SK-N-SH treated with all-trans-retinoic acid at 6 μM for 48 hours (cell line): ENCODE measurements around the gene CHIA.

Experiments
- ARNTL ChIP-seq: fragments of 450-650 bp; formaldehyde crosslinking; IDR thresholded peaks from 2 replicates; pipeline ENCODE4 v1.5.0; 2020; ENCODE audit warnings: low read depth, mild to moderate bottlenecking, moderate library complexity, borderline replicate concordance
- CREB5 ChIP-seq: fragments of 250-450 bp; sonication (Bioruptor Pico); IDR thresholded peaks from 2 replicates; pipeline ENCODE4 v1.5.1; 2020; ENCODE audit warnings: low read depth, mild to moderate bottlenecking, moderate library complexity
- ISL1 ChIP-seq: fragments of 250-450 bp; sonication (Bioruptor Pico); IDR thresholded peaks from 2 replicates; pipeline ENCODE4 v2.1.2; 2022; ENCODE audit warnings: mild to moderate bottlenecking, moderate library complexity
- PATZ1 ChIP-seq: fragments of 250-450 bp; sonication (Bioruptor Pico); IDR thresholded peaks from 2 replicates; pipeline ENCODE4 v1.8.0; 2020; ENCODE audit warnings: mild to moderate bottlenecking, moderate library complexity, borderline replicate concordance
- PPARA ChIP-seq: fragments of 250-450 bp; sonication (Bioruptor Pico); IDR thresholded peaks from 2 replicates; pipeline ENCODE4 v1.5.0; 2020; ENCODE audit warnings: mild to moderate bottlenecking, borderline replicate concordance
- ZC3H10 ChIP-seq: fragments of 250-450 bp; sonication (Bioruptor Pico); IDR thresholded peaks from 2 replicates; pipeline ENCODE4 v1.5.1; 2021; ENCODE audit warnings: mild to moderate bottlenecking, moderate library complexity
- ZFP3 ChIP-seq: fragments of 250-450 bp; sonication (Bioruptor Pico); IDR thresholded peaks from 2 replicates; pipeline ENCODE4 v1.5.0; 2020; ENCODE audit warnings: mild to moderate bottlenecking, moderate library complexity
- ZFP30 ChIP-seq: fragments of 450-650 bp; formaldehyde crosslinking; IDR thresholded peaks from 2 replicates; pipeline ENCODE4 v1.5.0; 2022; ENCODE audit warnings: mild to moderate bottlenecking, moderate library complexity
- ZNF70 ChIP-seq: fragments of 450-650 bp; formaldehyde crosslinking; IDR thresholded peaks from 2 replicates; pipeline ENCODE4 v1.5.0; 2020; ENCODE audit warnings: mild to moderate bottlenecking, moderate library complexity
- ZNF8 ChIP-seq: fragments of 450-650 bp; formaldehyde crosslinking; IDR thresholded peaks from 2 replicates; pipeline ENCODE4 v1.5.0; 2020; ENCODE audit warnings: mild to moderate bottlenecking, moderate library complexity

GRCh38 chr1:111318523-111318922 lies 27.9 kb downstream of the CHIA start:
- no peak for TF ChIP-seq ZFP3
- no peak for TF ChIP-seq PATZ1 (CRISPR knock-in tag)
- TF ChIP-seq ZC3H10 = no peak
- TF ChIP-seq ARNTL (CRISPR knock-in tag) = no peak
- no peak for TF ChIP-seq PPARA (CRISPR knock-in tag)
- TF ChIP-seq ZFP30 (CRISPR knock-in tag) = no peak
- TF ChIP-seq ISL1 (CRISPR knock-in tag) = no peak
- no peak for TF ChIP-seq CREB5 (CRISPR knock-in tag)
- no peak for TF ChIP-seq ZNF8 (CRISPR knock-in tag)
- TF ChIP-seq ZNF70 (CRISPR knock-in tag) = no peak
